ENCODE results near the gene PCK1. TPM values are rescaled to one million over a fixed set of nuclear protein-coding genes. Genes with fewer than 3 reads are reported as not detected.

Gene PCK1
- total and polyA plus RNA-seq, 2 of the 8 experiments (the other 6 are each of a cell fraction or from before 2014, with no cell fraction given): not detected

- TF ChIP-seq SRF (IDR thresholded peaks at IDR 0.05; ENCODE audit: low read depth, low read length) (no peak), CHD2 (IDR thresholded peaks at IDR 0.05; ENCODE audit: low read length) (no peak)
These were observed 17.0 kb downstream of the PCK1 start (continued) for GRCh38 chr20:57577679-57578475.

Data from H1 (cell line).